MCF 10A (cell line): ENCODE measurements around the gene LRPPRC. TPM values are rescaled to one million over a fixed set of nuclear protein-coding genes. Genes with fewer than 3 reads are reported as not detected.

Experiments used
- BruUV-seq: library from RNA; stranded (reverse); fragments of 400-500 nt; replicated peaks from 2 replicates; lab custom pipeline; 2021; lab: Mats Ljungman, UMichigan
- CTCF ChIA-PET: fragments of 300-600 bp; sonication (Branson Sonifier 250); formaldehyde crosslinking; extraction: SDS; loops from one replicate; lab custom pipeline; 2021; ENCODE audit warnings: antibody characterized with exemption, inconsistent platforms; lab: Yijun Ruan, JAX
- POLR2A ChIA-PET: fragments of 300-600, 350-650 bp; sonication (Branson Sonifier 250); formaldehyde crosslinking; extraction: SDS; loops from one replicate; lab custom pipeline; 2020; ENCODE audit warnings: antibody characterized with exemption, inconsistent platforms; lab: Yijun Ruan, JAX
- DNase-seq: peaks from one replicate; pipeline ENCODE4 v3.0.0-alpha.2; 2018; ENCODE audit not compliant: unreplicated experiment
- H3K27ac Mint-ChIP-seq: one replicate; pipeline ENCODE4 v1.8.0; 2022; ENCODE audit warnings: mild to moderate bottlenecking, low read depth, mixed read lengths; ENCODE audit not compliant: unreplicated experiment
- H3K27me3 Mint-ChIP-seq: one replicate; pipeline ENCODE4 v1.8.0; 2022; ENCODE audit warnings: mixed read lengths; ENCODE audit not compliant: insufficient read depth, unreplicated experiment
- H3K36me3 Mint-ChIP-seq: one replicate; pipeline ENCODE4 v1.8.0; 2022; ENCODE audit warnings: mild to moderate bottlenecking, moderate library complexity, mixed read lengths; ENCODE audit not compliant: insufficient read depth, unreplicated experiment
- H3K4me1 Mint-ChIP-seq: one replicate; pipeline ENCODE4 v1.8.0; 2022; ENCODE audit warnings: mixed read lengths; ENCODE audit not compliant: insufficient read depth, unreplicated experiment
- H3K4me3 Mint-ChIP-seq: one replicate; pipeline ENCODE4 v1.8.0; 2022; ENCODE audit warnings: mild to moderate bottlenecking, moderate library complexity, mixed read lengths; ENCODE audit not compliant: unreplicated experiment
- H3K9me3 Mint-ChIP-seq: one replicate; pipeline ENCODE4 v1.8.0; 2022; ENCODE audit warnings: mixed read lengths; ENCODE audit not compliant: unreplicated experiment
- intact Hi-C: fragments of 100-400 bp; cut with micrococcal nuclease; formaldehyde crosslinking; loops from 2 replicates; pipeline ENCODE4 v1.14.1; 2022
- total RNA-seq: library from RNA; stranded (reverse); gene quantifications from 2 replicates; pipeline ENCODE4 v1.2.3, GENCODE V29; 2022
- TF ChIP-seq, protein P1 (sequence below): fragments of 200-600 bp; IDR thresholded peaks from one replicate; pipeline ENCODE4 v1.8.0; 2022; ENCODE audit warnings: antibody characterized with exemption, mild to moderate bottlenecking; ENCODE audit not compliant: unreplicated experiment

LRPPRC gene
- total RNA-seq, 1 experiment from 2014 or later = 160 TPM

DNA sequence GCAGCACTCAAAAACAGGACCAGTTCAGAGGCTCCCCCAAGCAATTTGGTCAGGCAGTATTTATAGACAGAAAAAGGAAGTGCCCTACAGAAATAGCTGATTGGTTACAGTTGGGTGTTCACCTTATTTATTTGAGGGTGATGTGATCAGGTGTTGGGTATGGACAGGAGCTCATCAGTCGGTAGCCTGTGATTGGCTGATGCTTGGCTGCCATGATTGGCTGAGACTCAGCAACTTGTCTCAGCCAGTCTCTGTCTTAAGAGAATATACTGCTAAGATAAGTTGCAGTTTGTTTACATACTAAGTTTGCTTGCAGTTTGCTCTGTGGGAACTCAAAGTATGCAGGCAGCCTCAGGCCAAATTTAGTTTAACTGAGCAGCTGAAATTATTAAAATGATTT lies 147.6 kb downstream of the LRPPRC start:
- Mint-ChIP-seq H3K9me3 (no peaks in the 10 kb centered on the region), H3K4me1 (no peaks in the 10 kb centered on the region), H3K4me3 (no peak overlapping the region), H3K27ac (no peak overlapping the region), H3K36me3 (no peaks in the 10 kb centered on the region), H3K27me3 (peaks cover 17% of the 10 kb centered on the region)
- DNase-seq = no peak
- no TSS peak for BruUV-seq
- intact Hi-C loops = no loop called here
- ChIA-PET CTCF (no interaction called here), POLR2A (no interaction called here)
- TF ChIP-seq, protein P1, sequence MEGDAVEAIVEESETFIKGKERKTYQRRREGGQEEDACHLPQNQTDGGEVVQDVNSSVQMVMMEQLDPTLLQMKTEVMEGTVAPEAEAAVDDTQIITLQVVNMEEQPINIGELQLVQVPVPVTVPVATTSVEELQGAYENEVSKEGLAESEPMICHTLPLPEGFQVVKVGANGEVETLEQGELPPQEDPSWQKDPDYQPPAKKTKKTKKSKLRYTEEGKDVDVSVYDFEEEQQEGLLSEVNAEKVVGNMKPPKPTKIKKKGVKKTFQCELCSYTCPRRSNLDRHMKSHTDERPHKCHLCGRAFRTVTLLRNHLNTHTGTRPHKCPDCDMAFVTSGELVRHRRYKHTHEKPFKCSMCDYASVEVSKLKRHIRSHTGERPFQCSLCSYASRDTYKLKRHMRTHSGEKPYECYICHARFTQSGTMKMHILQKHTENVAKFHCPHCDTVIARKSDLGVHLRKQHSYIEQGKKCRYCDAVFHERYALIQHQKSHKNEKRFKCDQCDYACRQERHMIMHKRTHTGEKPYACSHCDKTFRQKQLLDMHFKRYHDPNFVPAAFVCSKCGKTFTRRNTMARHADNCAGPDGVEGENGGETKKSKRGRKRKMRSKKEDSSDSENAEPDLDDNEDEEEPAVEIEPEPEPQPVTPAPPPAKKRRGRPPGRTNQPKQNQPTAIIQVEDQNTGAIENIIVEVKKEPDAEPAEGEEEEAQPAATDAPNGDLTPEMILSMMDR = no peak

DNA sequence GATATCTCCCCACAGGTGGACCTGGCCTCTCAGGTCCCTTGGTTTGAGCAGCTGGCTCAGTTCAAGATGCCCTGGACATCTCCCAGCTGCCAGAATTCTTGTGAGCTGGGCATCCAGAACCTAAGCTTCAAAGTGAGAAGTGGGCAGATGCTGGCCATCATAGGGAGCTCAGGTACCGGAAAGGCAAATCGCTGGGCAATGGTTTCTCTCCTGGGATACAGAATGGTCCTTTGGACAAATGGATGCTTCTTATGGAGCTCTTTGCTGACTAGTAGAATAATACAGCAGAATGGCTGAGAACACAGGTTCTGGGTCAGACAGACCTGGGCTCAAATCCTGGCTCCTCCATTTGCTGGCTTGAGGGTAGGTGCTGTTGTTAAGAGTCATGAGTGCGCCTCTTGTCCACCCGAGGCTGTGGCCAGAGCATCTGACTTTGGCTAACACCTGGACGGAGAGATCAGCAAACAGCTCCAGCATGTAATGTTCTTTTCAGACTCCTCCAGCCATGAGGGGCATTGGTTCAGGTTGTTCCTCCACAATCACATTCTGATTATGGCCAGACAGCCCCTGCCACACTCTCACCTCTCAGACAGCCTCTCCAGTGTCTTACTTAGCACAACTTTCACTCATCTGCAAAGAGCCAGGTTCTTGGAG lies 149.5 kb downstream of the LRPPRC start:
- Mint-ChIP-seq H3K36me3 (no peaks in the 10 kb centered on the region), H3K4me1 (no peaks in the 10 kb centered on the region), H3K27ac (no peak overlapping the region), H3K4me3 (no peak overlapping the region), H3K27me3 (peaks cover 7% of the 10 kb centered on the region), H3K9me3 (no peaks in the 10 kb centered on the region)
- ChIA-PET POLR2A (interaction anchor here (1.1 kb wide), 1 partner anchor 17 kb away, joined by 4 read pairs; no protein-coding TSS in a partner anchor), CTCF (no interaction called here)
- no peak for DNase-seq
- TF ChIP-seq, protein P1 = no peak
- intact Hi-C loops = no loop called here
- BruUV-seq = no TSS peak

DNA sequence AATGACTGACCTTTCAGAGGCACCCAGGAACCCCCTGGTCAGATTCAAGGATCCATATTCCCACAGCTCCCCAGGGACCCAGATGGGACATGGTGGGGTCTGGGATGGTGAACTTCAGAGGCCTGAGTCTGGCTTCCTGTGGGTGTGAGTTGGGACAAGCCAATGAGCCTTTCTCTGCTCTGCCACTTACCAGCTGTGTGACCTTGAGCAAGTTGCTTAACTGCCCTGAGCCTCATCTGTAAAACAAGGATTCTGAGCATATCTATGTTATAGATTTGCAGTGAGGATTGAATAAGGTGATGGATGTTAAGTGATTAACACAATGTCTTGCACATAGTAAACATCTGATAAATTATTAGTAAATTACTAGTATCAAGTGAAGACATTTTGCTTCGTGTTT lies 150.6 kb downstream of the LRPPRC start:
- TF ChIP-seq, protein P1 = no peak
- ChIA-PET POLR2A (interaction anchor here (1.1 kb wide), 2 partner anchors 16 to 33 kb away, joined by 4 read pairs; no protein-coding TSS in a partner anchor), CTCF (interaction anchor here (1.0 kb wide), 1 partner anchor 33 kb away, joined by 4 read pairs; no protein-coding TSS in a partner anchor)
- H3K4me1 Mint-ChIP-seq = no peaks in the 10 kb centered on the region
- no peak overlapping the region for H3K4me3 Mint-ChIP-seq
- intact Hi-C loops = no loop called here
- DNase-seq = no peak
- no peak overlapping the region for H3K27ac Mint-ChIP-seq
- no peaks in the 10 kb centered on the region for H3K9me3 Mint-ChIP-seq
- no TSS peak for BruUV-seq
- no peaks in the 10 kb centered on the region for H3K36me3 Mint-ChIP-seq
- no peaks in the 10 kb centered on the region for H3K27me3 Mint-ChIP-seq

DNA sequence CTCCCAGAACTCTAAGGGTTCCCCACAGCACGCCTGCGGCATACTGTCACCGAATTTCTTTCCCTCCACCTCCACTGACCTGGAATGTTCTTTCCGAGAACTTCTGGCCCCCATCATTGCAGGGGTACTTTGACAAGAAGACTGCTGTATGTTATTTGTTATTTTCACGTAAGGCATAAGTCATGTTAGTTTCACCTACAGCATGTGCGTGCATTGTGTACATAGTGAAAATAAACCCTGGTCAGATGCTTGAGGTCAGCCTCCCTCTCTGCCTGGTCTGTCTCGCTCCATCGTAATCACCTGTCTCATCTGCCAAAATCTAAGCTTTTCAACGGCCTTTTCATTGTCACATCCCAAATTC lies 152.9 kb downstream of the LRPPRC start:
- Mint-ChIP-seq H3K27ac (no peak overlapping the region), H3K9me3 (no peaks in the 10 kb centered on the region), H3K4me3 (no peak overlapping the region), H3K4me1 (no peaks in the 10 kb centered on the region), H3K36me3 (no peaks in the 10 kb centered on the region), H3K27me3 (no peaks in the 10 kb centered on the region)
- TF ChIP-seq, protein P1 = no peak
- intact Hi-C loops = no loop called here
- no TSS peak for BruUV-seq
- ChIA-PET CTCF (no interaction called here), POLR2A (no interaction called here)
- DNase-seq = no peak
